ENCODE results near the gene KCNMA1.
"Not testable (repeated sequence)": the region's sequence is repeated elsewhere in the genome, so short reads cannot be mapped to it uniquely, and the experiment has no call there.

KCNMA1 gene

DNA sequence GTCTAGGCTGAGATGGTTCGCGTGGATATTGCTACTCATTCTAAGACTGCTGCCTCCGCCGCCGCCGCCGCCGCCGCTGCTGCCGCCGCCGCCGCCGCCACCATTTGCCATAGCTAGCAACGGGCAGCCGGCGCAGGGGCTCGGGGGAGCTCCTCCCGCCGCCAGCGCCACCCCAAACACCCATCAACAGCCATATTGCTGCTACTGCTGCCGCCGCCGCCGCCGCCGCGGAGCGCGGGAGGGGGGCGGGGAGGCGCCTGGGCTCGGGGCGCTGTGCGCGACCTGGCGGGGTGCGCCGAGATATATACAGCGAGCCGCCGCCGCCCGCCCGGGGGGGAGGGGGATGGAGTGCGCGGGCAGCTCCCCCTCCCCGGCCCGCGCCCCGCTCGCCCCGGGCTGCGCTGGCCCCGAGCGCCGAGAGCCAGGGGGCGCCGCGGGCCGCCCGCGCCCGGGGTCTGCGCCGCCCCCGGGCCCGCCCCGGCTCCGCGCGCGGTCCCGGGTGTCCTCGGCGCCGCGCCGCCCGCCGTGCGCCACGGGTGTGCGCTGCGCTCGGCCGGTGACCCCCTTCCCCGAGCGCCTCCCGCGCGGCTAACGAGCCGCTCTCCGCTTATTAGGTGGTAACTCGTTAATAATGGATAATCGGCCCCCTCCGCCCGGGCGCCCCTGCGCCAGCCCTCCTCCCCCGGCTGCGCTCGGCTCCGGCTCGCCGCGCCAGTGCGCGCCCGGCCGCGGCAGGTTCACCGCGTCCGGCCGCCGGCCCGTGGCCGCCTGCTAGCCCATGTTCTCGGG lies at the start of gene KCNMA1:
Gene KCNMA1, minus strand, starts transcription at position 277 of the 789 bp plus-strand sequence.
- DNase-seq = no peak

GRCh38 chr10:77686650-77687417 lies 49.2 kb upstream of the KCNMA1 start:
- no peak for DNase-seq

GRCh38 chr10:77686096-77686495 lies 48.5 kb upstream of the KCNMA1 start:
- DNase-seq = no peak

DNA sequence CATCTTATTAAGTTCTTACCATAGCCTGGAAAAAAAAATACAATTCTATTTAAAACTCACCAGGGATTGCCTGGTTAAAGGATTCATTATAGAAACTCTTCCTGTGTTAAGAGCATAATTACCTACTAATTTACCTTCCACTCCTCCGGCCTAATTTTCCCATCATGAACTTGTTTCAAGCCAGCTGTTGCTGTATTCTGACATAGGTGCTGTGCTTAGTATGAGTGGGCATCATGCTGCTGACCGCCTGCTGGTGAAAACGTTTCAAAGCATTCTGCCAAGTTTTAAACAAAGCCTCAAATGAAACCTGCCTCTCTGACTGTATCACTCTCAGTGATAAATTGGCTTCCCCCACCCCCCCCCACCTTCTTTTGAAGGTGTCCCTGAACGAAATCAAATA lies 47.8 kb upstream of the KCNMA1 start:
- no peak for DNase-seq

- not testable (repeated sequence) for DNase-seq
Observed at GRCh38 chr10:77683088-77683432, 45.5 kb upstream of the KCNMA1 start.

- DNase-seq = no peak
Observed at GRCh38 chr10:77682393-77683087, 44.9 kb upstream of the KCNMA1 start.

DNA sequence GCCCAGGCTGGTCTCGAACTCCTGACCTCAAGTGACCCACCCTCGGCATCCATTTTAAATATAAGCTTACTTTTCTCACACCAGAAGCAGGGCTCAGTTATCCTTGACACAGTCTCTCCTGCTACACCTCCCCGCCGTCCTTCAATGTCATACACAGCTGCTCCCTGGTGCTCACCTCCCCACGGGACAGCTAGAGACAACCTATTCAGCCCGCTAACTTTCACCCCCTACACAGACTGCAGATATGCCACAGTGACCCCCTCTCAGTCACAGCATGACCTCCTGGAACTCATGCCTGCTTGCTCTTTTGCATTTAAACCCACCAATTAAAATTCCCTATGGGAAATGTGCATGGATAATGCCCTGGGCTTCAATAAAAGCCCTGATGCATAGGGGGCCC lies 44.2 kb upstream of the KCNMA1 start:
- DNase-seq = no peak

GRCh38 chr10:77680811-77681210 lies 43.2 kb upstream of the KCNMA1 start:
- no peak for DNase-seq

- no peak for DNase-seq
Observed at GRCh38 chr10:77680065-77680464, 42.5 kb upstream of the KCNMA1 start.

GRCh38 chr10:77679217-77679616 lies 41.6 kb upstream of the KCNMA1 start:
- DNase-seq = no peak

DNA sequence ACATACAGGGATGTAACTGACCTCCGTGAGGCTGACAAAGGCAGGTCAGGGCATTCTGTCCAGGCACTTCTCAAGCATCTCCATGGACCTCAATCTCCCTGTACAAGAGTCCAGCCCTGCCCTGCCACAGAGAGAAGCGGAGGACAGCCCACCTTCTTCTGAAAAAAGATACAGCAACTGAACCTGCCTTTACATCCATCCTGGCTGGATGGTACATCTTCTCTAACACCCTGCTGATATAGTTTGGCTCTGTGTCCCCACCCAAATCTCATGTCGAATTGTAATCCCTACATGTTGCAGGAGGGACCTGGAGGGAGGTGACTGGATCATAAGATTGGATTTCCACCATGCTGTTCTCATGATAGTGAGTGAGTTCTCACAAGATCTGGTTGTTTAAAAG lies 40.5 kb upstream of the KCNMA1 start:
- DNase-seq = no peak

DNA sequence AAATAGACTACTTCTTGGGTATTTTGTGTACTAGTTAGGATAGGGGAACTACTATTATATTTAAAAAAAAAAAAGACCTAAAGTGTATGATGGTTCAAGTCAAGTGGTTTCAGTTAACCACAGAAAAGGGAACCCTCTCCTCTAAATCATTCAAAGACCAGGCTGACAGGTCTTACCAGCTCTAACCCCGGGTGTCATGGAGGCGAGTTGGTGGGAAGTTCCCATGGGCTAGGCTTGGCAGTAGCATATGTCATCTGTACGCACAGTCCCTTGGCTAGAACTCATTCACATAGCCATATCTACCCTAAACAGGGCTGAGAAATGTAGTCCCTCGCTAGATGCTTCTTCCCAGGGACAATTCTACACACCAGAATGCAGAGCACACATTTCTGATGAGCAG lies 37.7 kb upstream of the KCNMA1 start:
- no peak for DNase-seq

GRCh38 chr10:77673515-77674140 lies 36.0 kb upstream of the KCNMA1 start:
- DNase-seq = no peak

GRCh38 chr10:77673101-77673500 lies 35.5 kb upstream of the KCNMA1 start:
- DNase-seq = no peak

DNA sequence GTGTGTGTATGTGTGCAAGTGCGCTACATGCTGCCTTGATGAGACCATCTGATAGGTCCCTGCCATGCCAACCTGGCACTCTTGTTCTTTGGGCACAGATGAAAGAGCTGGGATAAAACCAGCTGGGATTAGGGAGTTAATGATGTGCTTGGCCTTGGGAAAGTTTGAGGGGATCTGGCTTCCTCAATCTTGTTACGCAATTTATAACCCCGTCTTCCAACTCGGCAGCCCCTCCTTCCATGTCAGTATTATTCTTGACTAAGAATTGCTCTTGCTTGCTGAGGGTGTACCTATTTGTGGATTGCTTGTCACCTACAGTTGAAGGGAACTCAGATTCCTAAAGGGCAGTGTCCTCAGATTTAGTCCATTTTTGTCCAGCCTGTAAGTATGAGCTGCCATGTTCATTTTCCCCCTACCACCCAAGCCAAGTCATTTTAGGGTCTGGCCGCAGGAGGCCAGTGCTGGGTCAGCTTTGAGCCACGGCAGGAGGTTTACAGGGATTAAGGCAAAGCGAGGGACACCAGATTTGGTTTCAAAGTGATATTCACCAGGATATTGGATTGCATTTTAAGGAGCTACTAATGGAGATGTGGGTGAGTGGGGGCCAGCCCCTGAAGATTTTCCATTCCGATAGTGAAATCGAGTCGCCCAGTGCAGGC lies 34.1 kb upstream of the KCNMA1 start:
- no peak for DNase-seq

GRCh38 chr10:77670817-77671443 lies 33.3 kb upstream of the KCNMA1 start:
- DNase-seq = no peak

DNA sequence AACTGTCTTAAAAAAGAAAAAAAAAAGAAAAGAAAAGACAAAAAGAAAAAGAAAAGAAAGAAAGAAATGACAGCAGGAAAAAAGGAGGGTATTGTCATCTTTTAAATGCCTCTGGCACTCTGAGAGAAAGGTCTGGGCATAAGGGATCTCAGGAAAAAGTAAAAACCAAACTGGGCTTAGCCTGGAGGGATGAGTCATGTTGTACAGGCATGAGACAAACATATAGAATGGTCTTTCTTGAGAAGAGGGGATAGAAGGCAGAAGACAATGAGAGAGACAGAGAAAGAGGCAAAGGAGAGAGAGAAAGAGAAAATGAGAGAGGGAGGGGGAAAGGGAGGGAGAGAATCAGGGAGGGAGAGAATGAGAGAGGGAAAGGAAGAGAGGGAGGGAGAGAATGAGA lies 32.3 kb upstream of the KCNMA1 start:
- DNase-seq = no peak

DNA sequence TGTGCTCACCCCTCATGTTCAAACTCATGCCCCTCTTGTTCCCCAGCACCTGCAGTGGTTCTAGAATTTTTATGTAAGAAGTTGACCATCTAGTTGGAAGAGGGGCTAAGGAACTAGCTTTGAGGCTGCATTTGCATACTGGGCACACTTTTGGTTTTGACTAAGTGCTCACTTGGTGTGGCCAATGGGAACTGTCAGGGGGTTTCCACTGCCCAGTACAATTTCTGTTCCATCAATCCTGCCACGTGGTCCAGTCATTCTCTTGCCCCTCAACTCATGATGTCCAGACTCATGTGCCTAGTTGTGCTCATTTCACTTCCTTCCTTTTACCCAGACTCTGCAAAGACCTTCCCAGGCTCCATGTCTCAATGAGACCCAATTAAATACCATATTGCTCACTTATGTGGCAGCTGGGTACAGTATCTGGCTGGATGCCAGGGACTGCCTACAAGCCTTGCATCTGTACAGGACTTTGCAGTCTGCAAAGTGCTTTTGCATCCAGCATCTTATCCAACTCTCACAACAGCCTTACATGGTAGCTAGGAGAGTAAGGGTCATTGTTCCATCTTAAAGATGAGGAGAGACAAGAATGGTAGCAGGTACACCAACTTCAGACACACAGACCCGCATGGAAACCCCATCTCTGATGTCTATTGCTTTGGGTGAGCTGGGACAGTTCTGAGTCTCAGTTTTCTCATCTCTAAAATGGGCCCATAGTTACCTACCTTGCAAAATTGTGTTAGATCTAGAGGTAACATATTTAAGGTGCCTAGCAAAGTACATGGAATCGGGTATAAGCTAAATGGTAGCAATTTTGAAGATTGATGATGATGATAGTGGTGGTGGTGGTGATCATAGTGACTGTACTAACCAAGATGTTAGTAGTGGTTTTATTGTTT lies 30.1 kb upstream of the KCNMA1 start:
- no peak for DNase-seq

GRCh38 chr10:77666821-77667220 lies 29.2 kb upstream of the KCNMA1 start:
- no peak for DNase-seq

DNA sequence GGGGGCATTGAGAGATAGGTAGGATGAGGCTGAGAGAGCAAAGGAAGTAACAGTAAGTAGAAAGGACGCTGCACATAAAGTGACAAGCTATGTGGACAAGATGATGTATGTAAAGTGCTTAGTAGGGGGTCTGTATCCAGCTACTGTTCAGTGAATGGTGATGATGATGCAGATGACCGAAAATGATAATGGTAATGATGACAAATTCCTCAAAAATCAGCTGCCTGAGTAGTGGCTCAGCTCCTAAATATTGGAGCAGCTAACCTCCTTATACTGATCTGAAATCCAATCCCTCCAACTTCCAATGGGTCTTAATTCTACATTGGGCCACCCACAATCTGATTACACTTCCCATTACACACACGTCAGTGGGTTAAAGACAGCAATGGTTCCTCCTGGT lies 27.1 kb upstream of the KCNMA1 start:
- no peak for DNase-seq

GRCh38 chr10:77664008-77664407 lies 26.4 kb upstream of the KCNMA1 start:
- DNase-seq = no peak

All from activated T-cell treated with anti-CD3 and anti-CD28 coated beads for 4 hours (primary cell).